Measurements from ENCODE around the gene CTSD. TPM values are rescaled to one million over a fixed set of nuclear protein-coding genes. Genes with fewer than 3 reads are reported as not detected.

CTSD gene
- polyA plus RNA-seq, 5 donors, result 97.8 to 192 (median 126) TPM

DNA sequence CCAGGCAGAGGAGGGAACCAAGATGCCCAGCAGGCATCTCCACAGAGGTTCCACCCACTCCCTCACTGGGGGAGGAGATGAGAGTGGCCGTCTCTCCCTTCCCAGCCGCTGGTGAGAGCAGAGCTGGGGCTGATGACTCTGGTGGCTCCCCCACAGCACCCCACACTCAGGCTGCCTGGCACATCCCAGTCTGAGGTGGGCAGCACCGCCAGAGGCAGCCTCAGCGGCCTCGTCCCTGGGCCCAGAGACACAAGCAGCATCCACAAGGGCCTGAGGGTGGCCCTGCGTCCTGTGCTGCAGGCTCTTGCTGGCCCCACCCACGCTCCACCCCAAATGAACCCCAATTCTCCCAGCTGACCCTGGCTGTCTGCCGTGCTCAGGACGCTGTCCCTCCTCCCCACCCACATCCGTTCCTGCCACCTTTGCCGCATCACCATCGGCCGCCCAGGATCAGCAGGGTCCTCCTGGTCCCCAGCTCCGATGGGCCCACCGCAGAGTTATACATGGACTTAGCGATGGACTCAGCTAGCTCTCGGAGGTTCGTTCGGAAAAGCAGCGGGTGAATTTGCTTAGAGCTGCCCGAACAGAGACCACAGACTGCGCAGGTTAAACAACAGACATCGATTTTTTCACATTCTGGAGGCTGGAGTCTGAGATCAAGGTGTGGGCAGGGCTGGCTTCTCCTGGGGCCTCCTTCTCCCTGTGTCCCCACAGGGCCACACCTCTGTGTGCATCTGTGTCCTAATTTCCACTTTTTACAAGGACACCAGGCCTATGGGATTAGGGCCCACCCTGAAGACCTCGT is 20.2 kb upstream of the CTSD start:
- no peak for DNase-seq

- DNase-seq, result no peak
Measured at GRCh38 chr11:1782831-1783724, 19.4 kb upstream of the CTSD start.

GRCh38 chr11:1782031-1782590 is 18.4 kb upstream of the CTSD start:
- no peak for DNase-seq

DNA sequence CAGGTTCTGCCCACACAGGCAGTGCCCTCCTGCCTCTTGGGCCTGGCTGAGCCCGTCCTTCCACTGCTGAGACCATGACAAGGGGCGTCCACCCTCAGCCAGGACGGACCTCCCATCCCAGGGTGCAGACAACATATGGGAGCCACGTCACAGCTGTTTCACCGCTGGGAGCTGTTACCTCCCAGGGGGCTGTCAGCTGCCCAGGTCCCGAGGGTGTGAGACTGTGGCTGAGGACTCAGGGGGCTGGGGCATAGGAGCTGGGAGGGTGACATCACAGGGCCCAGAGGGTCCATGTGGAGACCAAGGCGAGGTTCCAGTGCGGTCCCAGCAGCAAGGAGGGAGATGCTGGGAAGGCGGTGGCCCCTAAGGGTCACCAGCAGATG is 17.9 kb upstream of the CTSD start:
- no peak for DNase-seq

- no peak for DNase-seq
Measured at GRCh38 chr11:1780700-1781592, 17.2 kb upstream of the CTSD start.

DNA sequence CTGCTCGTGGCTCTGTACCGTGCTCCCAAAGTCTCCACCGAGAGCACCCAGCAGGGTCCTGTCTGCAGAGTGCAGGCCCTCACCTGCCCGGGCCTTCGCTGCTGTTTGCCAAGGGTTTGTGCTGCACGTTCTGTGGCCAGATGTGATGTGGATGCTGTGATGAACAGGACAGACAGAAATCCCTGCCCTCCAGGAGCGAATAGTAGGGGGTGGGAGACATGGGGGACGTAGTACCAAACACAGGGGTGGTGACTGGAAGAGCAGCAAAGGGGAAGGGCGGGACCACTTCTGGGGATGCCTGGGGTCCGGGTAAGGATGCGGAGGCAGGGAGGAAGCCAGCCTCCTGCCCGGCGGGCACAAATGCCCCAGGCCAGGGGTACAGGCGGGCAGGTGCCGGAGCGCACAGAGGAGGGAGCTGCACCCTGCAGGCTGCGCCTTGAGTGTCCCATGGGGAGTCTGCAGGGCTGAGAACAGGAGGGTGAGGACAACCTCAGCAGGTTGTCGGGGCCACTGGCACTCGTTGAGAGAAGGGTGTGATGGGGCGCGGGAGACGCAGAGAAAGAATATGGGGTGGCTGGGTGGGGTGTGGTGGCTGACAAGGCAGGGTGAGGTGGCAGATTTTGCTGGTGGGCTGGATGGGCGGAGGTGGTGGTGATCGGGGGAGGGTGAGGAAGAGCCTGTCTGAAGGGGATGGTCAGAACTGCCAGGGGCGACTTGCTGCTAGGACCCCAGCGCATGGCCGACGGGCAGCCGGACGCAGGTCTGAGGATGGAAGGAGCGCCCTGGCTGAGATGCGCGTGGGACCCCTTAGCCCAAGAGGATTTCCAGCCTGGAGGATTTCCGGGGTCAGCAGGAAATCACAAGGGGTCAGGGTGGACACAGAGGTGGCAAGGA is 16.3 kb upstream of the CTSD start:
- DNase-seq, result no peak

- no peak for DNase-seq
Measured at GRCh38 chr11:1779034-1779805, 15.5 kb upstream of the CTSD start.

DNA sequence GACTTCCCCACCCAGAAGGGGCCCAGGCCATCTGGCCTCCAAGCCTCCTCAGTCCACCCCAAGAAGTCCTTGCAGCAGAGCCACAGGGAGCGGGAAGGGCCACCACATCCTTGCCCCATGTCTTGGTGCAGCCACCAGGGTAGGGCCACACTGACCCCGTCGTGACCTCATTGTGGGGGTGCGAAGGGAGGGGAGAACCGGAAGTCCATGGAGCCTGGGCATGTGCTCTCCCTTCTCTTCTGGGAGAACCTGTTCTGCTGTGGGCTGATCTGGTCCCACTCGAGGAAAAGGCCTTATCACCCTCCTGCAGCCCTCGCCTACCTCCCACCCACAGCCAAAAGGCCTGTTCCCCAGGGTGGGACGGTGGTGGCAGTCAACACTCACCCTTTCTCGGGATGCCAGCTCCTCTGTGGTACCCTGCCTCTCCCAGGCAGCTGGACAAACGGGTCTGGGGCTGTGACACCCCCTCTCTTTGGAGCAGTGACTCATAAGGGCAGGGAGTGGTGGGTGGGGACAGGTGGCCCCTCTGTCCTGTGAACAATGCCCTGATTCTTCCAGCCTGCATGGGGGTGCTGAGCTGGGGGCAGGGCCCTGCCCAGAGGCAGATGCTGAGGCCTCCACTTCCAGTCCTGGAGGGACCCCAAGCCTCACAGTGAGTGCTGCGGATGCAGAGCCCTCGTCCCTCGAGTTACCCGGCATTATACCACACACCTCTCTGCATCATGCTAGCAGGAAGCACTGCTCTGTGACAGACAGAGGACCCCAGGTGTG is 14.6 kb upstream of the CTSD start:
- no peak for DNase-seq

- DNase-seq, result no peak
Measured at GRCh38 chr11:1777737-1778136, 14.0 kb upstream of the CTSD start.

- DNase-seq, result no peak
Measured at GRCh38 chr11:1776944-1777715, 13.4 kb upstream of the CTSD start.

DNA sequence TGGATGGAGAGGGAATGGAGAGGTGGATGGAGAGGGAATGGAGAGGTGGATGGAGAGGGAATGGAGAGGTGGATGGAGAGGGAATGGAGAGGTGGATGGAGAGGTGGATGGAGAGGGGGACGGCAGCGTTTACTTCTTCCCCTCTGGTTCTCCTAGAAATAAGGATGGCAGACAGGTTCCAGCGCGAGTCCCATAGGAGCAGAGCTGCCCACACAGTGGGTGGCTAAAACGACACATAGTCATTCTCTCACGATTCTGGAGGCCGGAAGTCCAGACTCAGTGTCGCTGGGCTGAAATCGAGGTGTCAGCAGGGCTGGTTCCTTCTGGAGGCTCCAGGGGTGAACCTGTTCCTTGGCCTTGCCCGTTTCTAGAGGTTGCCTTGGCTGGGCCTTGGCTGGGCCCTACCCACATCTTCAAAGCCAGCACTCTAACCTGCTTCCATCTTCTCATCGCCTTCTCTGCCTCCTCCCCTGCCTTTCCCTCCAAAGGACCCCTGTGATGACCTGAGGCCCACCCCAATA is 12.7 kb upstream of the CTSD start:
- DNase-seq, result no peak

DNA sequence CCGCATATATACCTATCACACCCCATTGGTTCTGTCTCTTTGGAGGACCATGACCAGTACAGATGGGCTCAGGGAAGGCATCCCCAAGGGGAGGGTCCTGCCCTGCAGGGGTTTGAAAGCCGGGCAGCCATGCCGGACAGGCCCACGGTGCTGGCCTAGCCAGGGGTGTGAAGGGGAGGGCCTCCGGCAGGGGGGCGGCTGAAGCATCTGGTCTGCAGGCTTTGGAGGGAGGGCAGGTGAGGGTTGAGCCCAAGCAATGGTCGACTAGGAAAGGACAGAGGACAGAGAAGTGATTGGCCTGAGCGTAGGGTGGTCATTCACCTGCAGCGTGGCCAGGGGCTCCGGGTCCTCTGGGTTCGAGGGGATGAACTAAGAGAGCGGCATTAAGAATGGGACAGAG is 11.2 kb upstream of the CTSD start:
- DNase-seq, result no peak

DNA sequence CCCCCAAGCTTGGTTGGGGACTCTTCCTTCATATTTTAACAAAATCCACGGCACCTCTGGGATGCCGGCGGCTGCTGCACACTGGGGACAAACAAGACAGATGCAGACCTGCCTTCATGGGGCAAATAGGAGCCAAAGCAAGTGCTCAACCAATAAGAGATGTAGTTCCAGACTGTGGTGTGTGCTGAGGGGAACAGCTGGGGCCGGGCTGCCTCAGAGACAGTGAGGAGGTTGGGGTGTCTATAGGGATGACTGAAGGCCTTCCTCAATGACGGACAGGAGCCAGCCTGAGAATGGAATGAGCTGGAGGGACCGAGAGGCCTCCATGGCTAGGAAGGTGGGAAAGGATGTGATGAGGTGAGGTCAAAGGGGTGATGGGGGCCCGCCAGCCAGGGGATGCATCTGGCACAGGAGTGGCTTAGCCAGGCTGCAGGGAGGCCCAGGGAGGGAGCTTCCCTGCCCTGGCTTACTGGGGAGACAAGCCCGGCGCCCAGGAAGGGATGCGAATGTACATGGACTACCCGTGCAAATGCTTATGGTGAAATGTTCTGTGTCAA is 10.3 kb upstream of the CTSD start:
- no peak for DNase-seq

GRCh38 chr11:1773131-1773993 is 9.6 kb upstream of the CTSD start:
- DNase-seq, result no peak

GRCh38 chr11:1772270-1773130 is 8.8 kb upstream of the CTSD start:
- no peak for DNase-seq

- no peak for DNase-seq
Measured at GRCh38 chr11:1771700-1772099, 8.0 kb upstream of the CTSD start.
